ENCODE measurements around the gene DST. TPM values are rescaled to one million over a fixed set of nuclear protein-coding genes. Genes with fewer than 3 reads are reported as not detected.

Gene DST
- total RNA-seq, 2 experiments from 2014 or later: 1.3 to 1.7 TPM

- TF ChIP-seq, protein P1, sequence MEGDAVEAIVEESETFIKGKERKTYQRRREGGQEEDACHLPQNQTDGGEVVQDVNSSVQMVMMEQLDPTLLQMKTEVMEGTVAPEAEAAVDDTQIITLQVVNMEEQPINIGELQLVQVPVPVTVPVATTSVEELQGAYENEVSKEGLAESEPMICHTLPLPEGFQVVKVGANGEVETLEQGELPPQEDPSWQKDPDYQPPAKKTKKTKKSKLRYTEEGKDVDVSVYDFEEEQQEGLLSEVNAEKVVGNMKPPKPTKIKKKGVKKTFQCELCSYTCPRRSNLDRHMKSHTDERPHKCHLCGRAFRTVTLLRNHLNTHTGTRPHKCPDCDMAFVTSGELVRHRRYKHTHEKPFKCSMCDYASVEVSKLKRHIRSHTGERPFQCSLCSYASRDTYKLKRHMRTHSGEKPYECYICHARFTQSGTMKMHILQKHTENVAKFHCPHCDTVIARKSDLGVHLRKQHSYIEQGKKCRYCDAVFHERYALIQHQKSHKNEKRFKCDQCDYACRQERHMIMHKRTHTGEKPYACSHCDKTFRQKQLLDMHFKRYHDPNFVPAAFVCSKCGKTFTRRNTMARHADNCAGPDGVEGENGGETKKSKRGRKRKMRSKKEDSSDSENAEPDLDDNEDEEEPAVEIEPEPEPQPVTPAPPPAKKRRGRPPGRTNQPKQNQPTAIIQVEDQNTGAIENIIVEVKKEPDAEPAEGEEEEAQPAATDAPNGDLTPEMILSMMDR (IDR thresholded peaks at IDR 0.05): no peak
- CTCF ChIA-PET: no interaction called here
- no peaks in the 10 kb centered on the region for H3K36me3 Mint-ChIP-seq (ENCODE audit: low read depth)
These were observed 43.3 kb upstream of the DST start for GRCh38 chr6:56685994-56686393.

GRCh38 chr6:56685102-56685733 is 42.5 kb upstream of the DST start:
- DNase-seq: no peak
- ChIA-PET CTCF (no interaction called here), POLR2A (no interaction called here)
- TF ChIP-seq, protein P1 (IDR thresholded peaks at IDR 0.05): no peak
- no peaks in the 10 kb centered on the region for H3K4me1 Mint-ChIP-seq (ENCODE audit: low read depth)
- no peaks in the 10 kb centered on the region for H3K36me3 Mint-ChIP-seq (ENCODE audit: low read depth)
- no peak overlapping the region for H3K27ac Mint-ChIP-seq
- H3K27me3 Mint-ChIP-seq: no peaks in the 10 kb centered on the region
- intact Hi-C loops (cut with micrococcal nuclease): no loop called here
- ATAC-seq: no peak
- no peak overlapping the region for H3K4me3 Mint-ChIP-seq
- H3K9me3 Mint-ChIP-seq: no peaks in the 10 kb centered on the region

More at GRCh38 chr6:56685994-56686393, 43.3 kb upstream of the DST start:
- no peak for ATAC-seq
- POLR2A ChIA-PET: no interaction called here
- Mint-ChIP-seq H3K9me3 (no peaks in the 10 kb centered on the region), H3K27ac (no peak overlapping the region), H3K4me1 (ENCODE audit: low read depth) (no peaks in the 10 kb centered on the region), H3K4me3 (no peak overlapping the region), H3K27me3 (no peaks in the 10 kb centered on the region)
- intact Hi-C loops (cut with micrococcal nuclease): no loop called here
- no peak for DNase-seq

- H3K4me1 Mint-ChIP-seq (ENCODE audit: low read depth): no peaks in the 10 kb centered on the region
- no peak overlapping the region for H3K4me3 Mint-ChIP-seq
- intact Hi-C loops (cut with micrococcal nuclease): no loop called here
- no peak overlapping the region for H3K27ac Mint-ChIP-seq
- no peak for ATAC-seq
- no peaks in the 10 kb centered on the region for H3K9me3 Mint-ChIP-seq
- no peaks in the 10 kb centered on the region for H3K36me3 Mint-ChIP-seq (ENCODE audit: low read depth)
- POLR2A ChIA-PET: no interaction called here
- H3K27me3 Mint-ChIP-seq: no peaks in the 10 kb centered on the region
- CTCF ChIA-PET: no interaction called here
- no peak for DNase-seq
- TF ChIP-seq, protein P1 (IDR thresholded peaks at IDR 0.05): no peak
These were observed 41.8 kb upstream of the DST start for GRCh38 chr6:56684342-56685101.

- Mint-ChIP-seq H3K36me3 (ENCODE audit: low read depth) (no peaks in the 10 kb centered on the region), H3K27ac (no peak overlapping the region), H3K4me1 (ENCODE audit: low read depth) (no peaks in the 10 kb centered on the region), H3K4me3 (no peak overlapping the region), H3K9me3 (no peaks in the 10 kb centered on the region), H3K27me3 (no peaks in the 10 kb centered on the region)
- DNase-seq (no peak), ATAC-seq (no peak)
- ChIA-PET CTCF (no interaction called here), POLR2A (no interaction called here)
- TF ChIP-seq, protein P1 (IDR thresholded peaks at IDR 0.05): no peak
- intact Hi-C loops (cut with micrococcal nuclease): no loop called here
These were observed 41.2 kb upstream of the DST start for GRCh38 chr6:56683882-56684281.

DNA sequence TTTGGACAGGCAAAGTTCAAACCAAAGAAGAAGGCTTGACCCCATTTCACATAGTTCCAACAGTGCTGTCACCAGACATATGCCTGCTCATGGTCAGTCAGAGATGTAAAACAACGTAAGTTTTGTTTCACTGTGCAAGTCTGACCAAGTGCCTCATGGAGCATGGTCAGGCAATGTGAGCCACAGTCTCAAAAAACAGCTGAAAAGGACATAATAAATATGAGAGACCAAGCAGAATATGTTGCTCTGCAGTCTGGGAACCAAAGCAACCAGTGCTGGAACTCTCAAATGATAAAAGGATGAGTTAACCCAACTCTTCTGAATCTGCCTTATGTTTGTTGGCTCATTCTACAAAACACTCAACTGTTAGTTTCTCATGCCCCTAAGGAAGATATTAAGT is 39.9 kb upstream of the DST start:
- no peaks in the 10 kb centered on the region for H3K4me1 Mint-ChIP-seq (ENCODE audit: low read depth)
- no peaks in the 10 kb centered on the region for H3K9me3 Mint-ChIP-seq
- ChIA-PET POLR2A (no interaction called here), CTCF (no interaction called here)
- no peak for DNase-seq
- no peak overlapping the region for H3K27ac Mint-ChIP-seq
- H3K4me3 Mint-ChIP-seq: no peak overlapping the region
- H3K27me3 Mint-ChIP-seq: no peaks in the 10 kb centered on the region
- ATAC-seq: no peak
- TF ChIP-seq, protein P1 (IDR thresholded peaks at IDR 0.05): no peak
- intact Hi-C loops (cut with micrococcal nuclease): no loop called here
- no peaks in the 10 kb centered on the region for H3K36me3 Mint-ChIP-seq (ENCODE audit: low read depth)
